ENCODE measurements around the gene EDEM3.

Gene EDEM3

GRCh38 chr1:184716158-184716557 lies 38.5 kb downstream of the EDEM3 start:
- DNase-seq (ENCODE audit: extremely low spot score) = no peak
- ChIA-PET CTCF (interaction anchor here (0.9 to 1.8 kb wide), 3 partner anchors 8 to 20 kb away, joined by 3 to 5 read pairs (median 3); no protein-coding TSS in a partner anchor), POLR2A (no interaction called here)
- TF ChIP-seq, protein P1, sequence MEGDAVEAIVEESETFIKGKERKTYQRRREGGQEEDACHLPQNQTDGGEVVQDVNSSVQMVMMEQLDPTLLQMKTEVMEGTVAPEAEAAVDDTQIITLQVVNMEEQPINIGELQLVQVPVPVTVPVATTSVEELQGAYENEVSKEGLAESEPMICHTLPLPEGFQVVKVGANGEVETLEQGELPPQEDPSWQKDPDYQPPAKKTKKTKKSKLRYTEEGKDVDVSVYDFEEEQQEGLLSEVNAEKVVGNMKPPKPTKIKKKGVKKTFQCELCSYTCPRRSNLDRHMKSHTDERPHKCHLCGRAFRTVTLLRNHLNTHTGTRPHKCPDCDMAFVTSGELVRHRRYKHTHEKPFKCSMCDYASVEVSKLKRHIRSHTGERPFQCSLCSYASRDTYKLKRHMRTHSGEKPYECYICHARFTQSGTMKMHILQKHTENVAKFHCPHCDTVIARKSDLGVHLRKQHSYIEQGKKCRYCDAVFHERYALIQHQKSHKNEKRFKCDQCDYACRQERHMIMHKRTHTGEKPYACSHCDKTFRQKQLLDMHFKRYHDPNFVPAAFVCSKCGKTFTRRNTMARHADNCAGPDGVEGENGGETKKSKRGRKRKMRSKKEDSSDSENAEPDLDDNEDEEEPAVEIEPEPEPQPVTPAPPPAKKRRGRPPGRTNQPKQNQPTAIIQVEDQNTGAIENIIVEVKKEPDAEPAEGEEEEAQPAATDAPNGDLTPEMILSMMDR (IDR thresholded peaks at IDR 0.05; ENCODE audit: control extremely low read depth, extremely low read depth, low read depth, missing control alignments) = no peak

DNA sequence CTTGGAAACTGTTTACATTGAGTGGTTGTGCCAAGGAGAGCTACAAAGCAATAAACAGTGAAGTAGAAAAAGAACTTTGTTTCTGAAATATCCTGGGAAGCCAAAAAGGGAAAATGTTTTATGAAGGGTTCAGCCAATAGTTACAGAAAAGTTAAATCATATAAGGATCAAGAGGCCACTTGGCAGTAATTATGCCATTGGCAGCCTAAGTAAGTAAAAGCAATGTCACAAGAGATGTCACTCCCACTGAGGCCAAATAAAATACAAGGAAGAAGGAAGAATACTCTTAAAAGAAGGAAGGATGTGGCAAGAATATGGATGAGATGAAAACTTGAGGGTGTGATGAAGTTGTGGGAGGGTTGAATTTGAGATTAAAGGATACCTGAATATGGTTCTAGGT lies 45.2 kb downstream of the EDEM3 start:
- ChIA-PET POLR2A (no interaction called here), CTCF (interaction anchor here (0.9 to 2.0 kb wide), 3 partner anchors 9 to 25 kb away, joined by 3 to 5 read pairs (median 4); no protein-coding TSS in a partner anchor)
- TF ChIP-seq, protein P1 (IDR thresholded peaks at IDR 0.05; ENCODE audit: control extremely low read depth, extremely low read depth, low read depth, missing control alignments) = no peak
- no peak for DNase-seq (ENCODE audit: extremely low spot score)

DNA sequence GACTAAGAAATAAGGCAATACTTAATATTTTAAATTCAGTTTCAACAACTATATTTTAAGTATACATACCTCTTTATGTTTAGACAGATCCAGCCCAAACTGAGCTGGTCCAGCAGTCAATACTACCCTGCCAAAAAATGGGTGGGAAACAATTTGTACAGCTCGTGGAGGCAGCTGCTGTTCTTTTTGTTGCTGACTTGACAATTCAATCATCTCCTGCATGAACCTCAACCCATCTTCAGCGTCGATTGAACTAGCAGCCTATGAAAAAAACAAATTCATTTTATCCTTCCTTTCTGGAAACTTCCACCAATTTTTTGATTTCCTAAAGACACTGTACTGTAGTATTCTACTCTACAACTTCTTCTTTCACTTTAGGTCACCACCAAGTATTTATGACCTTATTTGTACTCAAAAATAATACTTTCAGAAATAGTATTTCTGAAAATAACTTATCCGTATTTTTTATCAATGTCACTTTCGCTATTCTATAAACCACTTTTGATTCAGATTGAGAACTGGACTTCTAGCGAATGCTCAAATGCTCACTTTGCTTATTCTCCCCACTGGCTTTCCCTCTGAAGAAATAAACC lies 46.5 kb downstream of the EDEM3 start:
- ChIA-PET CTCF (interaction anchor here (0.6 to 1.6 kb wide), 6 partner anchors 8 to 44 kb away, joined by 3 to 5 read pairs (median 3); no protein-coding TSS in a partner anchor), POLR2A (no interaction called here)
- DNase-seq (ENCODE audit: extremely low spot score) = no peak
- TF ChIP-seq, protein P1 (IDR thresholded peaks at IDR 0.05; ENCODE audit: control extremely low read depth, extremely low read depth, low read depth, missing control alignments) = no peak

DNA sequence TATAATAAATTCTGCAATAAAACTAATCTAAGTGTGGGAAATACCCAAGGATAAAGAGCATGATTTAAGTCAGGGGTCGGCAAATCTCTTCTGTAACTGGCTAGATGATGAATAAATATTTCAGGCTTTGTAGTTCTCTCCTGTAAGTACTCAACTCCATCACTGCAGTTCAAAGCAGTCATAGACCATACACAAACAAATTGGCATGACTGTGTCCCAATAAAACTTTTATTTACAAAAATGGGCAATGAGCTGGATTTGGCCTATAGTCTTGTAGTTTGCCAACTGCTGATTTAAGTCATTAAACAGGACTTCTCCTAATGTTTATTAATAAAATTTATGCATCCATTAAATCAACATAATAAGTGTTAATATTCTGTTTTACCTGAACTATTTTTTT lies 49.4 kb downstream of the EDEM3 start:
- CTCF ChIA-PET = interaction anchor here (0.9 kb wide), 1 partner anchor 9 kb away, joined by 4 read pairs; no protein-coding TSS in a partner anchor
- DNase-seq (ENCODE audit: extremely low spot score) = no peak
- TF ChIP-seq, protein P1 (IDR thresholded peaks at IDR 0.05; ENCODE audit: control extremely low read depth, extremely low read depth, low read depth, missing control alignments) = no peak
- POLR2A ChIA-PET = no interaction called here

- no peak for DNase-seq (ENCODE audit: extremely low spot score)
- CTCF ChIA-PET = interaction anchor here (1.2 to 2.4 kb wide), 2 partner anchors 10 to 38 kb away, joined by 3 to 12 read pairs; no protein-coding TSS in a partner anchor
Observed at GRCh38 chr1:184701816-184702215, 52.8 kb downstream of the EDEM3 start.

GRCh38 chr1:184698969-184699368 lies 55.7 kb downstream of the EDEM3 start:
- no peak for DNase-seq (ENCODE audit: extremely low spot score)
- POLR2A ChIA-PET = no interaction called here
- TF ChIP-seq, protein P1 (IDR thresholded peaks at IDR 0.05; ENCODE audit: control extremely low read depth, extremely low read depth, low read depth, missing control alignments) = no peak
- CTCF ChIA-PET = no interaction called here

More at GRCh38 chr1:184701816-184702215, 52.8 kb downstream of the EDEM3 start:
- POLR2A ChIA-PET = no interaction called here
- TF ChIP-seq, protein P1 (IDR thresholded peaks at IDR 0.05; ENCODE audit: control extremely low read depth, extremely low read depth, low read depth, missing control alignments) = no peak

Measured in GM10248 (cell line).